IPS-18c (cell line): ENCODE data around the gene DES.
"Not testable (repeated sequence)": the region's sequence is repeated elsewhere in the genome, so short reads cannot be mapped to it uniquely, and the experiment has no call there.

ENCODE experiments used
- H3K4me3 ChIP-seq: 2 replicates; pipeline ENCODE4 v1.7.0; 2013; ENCODE audit warnings: low read depth, mild to moderate bottlenecking, low read length, moderate library complexity; ENCODE audit not compliant: insufficient read depth
- H3K9me3 ChIP-seq: one replicate; pipeline ENCODE4 v1.6.1; 2013; ENCODE audit warnings: mild to moderate bottlenecking, low read length, moderate library complexity; ENCODE audit not compliant: control insufficient read depth, insufficient read depth

DES gene

DNA sequence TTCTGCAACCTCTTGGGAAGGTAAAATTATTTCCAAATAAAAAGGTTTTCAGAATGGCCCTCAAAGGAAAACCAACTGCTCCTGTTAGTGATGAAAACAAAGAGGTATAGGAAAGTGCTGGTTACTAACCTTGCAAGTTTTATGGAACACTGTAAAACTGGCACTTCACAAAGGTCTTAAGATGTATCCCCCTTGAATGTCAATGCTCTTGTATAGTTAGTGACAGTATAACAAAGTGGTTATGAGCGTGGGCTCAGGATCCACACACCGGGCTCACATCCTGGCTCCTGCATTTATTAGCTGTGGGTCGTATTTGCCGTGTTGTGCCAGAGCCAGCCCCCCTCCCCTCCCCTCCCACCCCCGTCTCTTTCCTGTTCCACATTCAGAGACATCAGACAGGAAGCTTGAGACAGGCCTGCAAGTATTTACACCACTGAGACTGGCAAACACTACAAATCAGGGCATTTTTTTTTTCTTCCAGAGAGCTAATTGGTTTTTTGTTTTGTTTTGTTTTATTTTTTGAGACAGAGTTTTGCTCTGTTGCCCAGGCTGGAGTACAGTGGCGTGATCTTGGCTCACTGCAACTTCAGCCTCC is 21.2 kb upstream of the DES start:
- Histone ChIP-seq H3K4me3 (no peak overlapping the region), H3K9me3 (peaks cover 2% of the 10 kb centered on the region)

DNA sequence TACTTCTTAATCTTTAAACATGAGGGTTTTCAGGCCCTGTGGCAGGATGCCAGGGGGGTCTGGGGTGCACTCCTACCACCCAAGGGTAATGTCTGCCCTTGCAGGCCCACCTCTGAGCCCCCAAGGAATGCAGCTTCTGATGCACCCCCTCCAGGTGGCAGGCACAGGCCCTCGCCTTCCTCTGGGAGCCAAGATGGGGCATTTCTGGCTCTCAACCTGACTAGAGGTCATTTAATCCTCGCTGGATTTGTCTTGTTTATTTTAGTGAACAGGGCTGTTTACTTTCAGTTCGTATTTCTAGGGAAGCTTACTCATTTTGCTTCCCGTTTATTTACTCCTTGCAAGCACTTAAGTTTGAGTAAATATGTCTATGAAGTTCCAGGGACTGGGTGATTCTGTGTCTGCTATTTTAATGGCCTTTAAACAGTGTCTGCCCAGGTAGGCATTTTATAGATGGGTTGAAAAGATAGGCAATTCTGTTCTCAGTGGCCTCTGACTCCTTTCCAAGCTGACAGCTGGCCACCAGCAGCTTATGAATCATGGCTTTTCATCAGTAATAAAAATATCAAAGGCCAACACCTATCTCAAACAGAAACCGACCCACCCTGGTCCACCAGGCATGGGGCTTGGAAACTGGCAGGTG is 19.3 kb upstream of the DES start:
- no peak overlapping the region for H3K4me3 ChIP-seq
- no peaks in the 10 kb centered on the region for H3K9me3 ChIP-seq

DNA sequence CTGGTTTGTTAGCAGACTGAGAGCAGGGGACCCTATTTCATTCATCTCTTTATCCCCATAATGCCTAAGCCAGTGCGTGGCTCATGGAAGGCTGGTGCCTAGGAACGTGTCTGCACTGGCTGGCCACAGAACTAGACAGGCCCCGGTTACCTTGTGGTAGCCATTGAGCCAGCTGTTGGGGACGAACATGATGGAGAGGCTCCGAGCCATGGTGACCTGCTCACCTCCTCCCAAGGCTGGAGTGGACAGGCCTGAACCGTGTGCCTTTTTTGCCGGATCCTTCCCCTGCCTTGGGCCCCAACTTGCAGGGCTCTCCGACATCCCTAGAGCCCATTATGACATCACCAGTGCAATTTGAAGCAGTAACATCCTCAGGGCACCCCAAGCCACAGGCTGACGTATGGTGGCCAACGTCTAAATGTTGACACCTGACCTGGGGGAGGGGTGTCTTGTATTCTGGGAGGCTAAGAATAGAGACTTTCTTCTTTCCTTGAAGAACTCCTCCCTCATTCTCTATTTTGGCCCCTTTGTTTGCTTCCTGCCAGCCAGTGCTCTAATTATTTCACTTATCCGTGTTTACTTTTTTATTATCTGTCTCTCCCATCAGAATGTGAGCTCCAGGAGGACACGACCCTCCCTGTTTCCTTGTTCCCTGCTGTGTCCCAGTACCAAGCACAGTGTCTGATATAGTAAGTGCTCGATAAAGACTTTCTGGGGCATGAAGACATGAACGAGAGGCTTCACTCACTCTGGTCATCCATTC is 18.3 kb upstream of the DES start:
- Histone ChIP-seq H3K9me3 (no peaks in the 10 kb centered on the region), H3K4me3 (no peak overlapping the region)

DNA sequence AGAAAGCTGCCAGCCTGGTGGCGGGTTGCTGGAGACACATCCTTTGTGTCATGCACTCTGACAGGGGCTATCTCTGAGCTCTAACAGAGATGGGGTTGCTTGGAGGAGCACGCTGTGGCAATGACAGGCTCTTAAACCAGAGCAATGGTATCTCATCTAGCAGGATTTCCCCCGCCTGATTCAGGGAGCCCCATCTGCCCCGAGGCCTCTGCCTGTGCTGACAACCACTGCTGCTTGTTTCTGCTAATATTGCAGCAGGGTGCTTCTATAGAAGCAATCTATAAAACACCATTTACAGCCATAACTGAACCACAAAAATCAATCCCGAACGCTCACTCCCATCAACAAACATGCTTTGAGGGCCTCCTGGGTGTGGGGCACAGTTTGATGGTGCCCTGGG is 17.6 kb upstream of the DES start:
- H3K4me3 ChIP-seq = no peak overlapping the region

DNA sequence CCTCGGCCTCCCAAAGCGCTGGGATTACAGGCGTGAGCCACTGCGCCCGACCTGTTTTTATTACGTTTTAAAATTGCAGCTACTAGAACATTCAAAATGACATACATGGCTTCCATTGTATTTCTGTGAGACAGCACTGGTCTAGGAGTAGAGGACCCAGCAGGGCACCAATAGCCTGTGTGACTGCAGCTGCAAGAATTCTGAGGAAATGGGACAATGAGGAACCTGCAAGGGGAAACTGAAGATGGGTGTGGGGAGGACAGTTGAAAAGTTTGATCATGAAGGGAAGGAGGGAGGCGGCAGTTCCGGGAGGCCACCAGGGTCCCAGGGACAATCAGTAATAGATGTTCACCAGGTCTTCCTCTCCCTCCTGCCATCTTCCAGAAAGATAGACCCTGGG is 16.6 kb upstream of the DES start:
- no peak overlapping the region for H3K4me3 ChIP-seq
- H3K9me3 ChIP-seq = no peaks in the 10 kb centered on the region

More for the DNA sequence above, 17.6 kb upstream of the DES start:
- no peaks in the 10 kb centered on the region for H3K9me3 ChIP-seq

DNA sequence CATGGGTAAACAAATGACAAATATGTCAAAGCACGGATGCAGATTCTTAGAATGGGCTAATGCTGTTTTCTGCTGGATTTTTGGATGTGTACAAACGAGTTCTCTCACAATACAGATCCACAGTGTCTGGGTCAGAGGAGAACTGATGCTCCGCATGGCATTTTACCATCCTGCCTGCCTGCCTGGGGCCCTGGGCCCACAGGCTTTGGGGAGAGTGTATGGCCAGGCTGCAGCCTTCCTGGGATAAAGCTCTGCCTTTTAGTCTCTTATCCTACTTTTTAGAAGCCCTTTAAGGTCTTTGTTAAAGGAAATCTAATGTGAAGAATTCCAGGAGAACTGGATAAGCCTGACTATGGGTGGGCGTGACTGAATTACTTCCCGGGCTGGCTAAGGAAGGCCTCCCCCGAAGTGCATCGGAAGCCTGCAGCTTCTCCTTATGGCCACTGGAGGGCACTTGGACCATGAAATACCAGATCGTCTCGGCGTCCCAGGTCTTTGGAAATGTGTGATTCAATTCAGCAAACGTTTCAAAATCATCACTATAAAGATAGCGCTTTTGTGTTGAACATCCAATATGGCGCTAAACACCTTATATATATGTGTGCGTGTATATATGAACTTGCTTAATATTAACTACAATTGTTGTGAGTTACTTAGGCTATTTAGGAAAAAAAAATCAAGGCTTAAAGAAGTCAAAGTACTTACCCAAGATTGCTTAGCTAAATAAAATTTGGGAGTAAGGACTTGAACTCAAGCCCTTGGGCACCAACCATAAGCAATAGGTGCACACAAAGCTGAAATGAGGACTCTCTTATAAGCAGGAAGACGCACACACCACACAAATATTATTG is 15.3 kb upstream of the DES start:
- Histone ChIP-seq H3K4me3 (no peak overlapping the region), H3K9me3 (no peaks in the 10 kb centered on the region)

DNA sequence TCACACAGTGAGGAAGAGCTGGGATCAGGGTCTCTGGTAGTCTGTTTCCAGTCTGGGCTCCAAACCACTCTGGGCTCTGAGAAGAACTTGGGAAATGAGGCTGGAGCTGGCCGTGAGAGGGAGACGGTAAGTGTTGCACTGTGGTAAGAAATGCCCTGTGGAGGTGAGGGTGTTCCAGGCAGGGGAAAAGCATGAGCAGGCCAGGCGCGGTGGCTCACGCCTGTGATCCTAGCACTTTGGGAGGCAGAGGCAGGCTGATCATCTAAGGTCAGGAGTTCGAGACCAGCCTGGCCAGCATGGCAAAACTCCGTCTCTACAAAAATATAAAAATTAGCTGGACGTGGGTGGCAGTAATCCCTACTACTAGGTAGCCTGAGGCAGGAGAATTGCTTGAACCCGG is 14.3 kb upstream of the DES start:
- no peak overlapping the region for H3K4me3 ChIP-seq
- no peaks in the 10 kb centered on the region for H3K9me3 ChIP-seq

DNA sequence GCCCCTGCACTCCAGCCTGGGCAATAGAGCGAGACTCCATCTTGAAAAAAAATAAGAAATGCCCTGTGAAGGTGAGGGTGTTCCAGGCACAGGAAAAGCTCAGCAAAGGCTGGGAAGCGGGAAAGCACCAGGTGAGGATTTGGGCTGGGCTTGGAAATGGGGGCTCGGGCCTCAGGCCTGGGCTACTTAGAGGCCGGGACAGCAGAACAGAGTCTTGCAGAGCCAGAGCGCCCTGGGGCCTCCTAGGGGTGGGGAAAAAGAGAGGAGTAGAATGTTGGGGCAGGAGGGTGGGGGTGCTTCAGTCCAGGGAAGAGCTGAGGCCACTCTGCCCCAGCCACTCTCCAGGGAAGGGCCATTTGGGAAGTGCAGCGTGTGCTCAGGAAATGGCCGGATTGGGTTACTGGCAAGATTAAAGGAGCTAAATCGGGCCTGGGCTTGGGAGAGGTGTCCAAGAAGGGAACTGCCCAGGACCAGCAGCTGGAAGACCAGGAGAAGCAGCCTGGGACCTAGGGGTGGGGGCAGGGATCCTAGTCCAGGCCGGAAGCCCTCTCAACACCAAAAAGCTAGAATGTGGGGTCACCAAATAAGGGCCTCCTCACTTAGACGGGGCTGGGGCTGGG is 13.8 kb upstream of the DES start:
- H3K4me3 ChIP-seq = no peak overlapping the region
- no peaks in the 10 kb centered on the region for H3K9me3 ChIP-seq

DNA sequence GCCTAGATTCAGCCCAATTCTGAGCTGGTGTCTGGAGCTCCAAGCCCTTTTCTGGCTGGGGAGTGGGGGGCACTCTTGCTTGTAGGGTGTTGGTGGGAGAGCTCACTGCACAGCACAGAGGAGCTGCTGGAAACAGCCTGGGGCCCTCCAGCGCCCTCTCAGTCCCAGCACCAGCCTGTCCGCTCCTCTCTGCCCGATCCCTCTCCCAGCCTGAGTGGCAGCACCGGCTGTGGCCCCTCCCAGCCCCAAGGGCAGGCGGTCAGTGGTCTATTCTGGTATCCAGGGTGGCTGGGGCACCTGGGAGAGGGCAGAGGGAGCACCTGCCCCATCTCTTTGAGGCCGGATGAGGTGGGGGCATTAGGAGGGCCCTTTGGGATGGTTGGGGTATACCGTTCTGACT is 13.2 kb upstream of the DES start:
- Histone ChIP-seq H3K9me3 (no peaks in the 10 kb centered on the region), H3K4me3 (no peak overlapping the region)

DNA sequence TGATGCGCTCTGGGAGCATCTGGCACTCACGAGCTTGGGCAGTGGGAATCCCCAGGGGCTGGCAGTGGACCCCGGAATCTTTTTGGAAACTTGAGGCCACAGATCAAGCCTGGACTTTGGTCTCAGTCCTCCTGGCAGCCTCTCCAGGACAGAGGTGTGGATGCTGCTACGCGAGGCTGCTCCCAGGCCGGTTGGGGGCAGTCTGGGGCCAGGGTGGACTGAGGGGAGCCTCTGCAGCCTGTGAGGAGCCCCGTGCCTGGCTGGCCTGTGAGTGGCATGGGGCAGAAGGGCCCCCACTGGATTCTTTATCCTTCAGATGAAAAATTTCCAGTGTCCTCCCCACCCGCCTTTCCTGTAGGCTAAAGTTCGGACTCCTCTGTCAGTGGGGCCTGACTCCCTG is 12.7 kb upstream of the DES start:
- Histone ChIP-seq H3K4me3 (no peak overlapping the region), H3K9me3 (no peaks in the 10 kb centered on the region)

DNA sequence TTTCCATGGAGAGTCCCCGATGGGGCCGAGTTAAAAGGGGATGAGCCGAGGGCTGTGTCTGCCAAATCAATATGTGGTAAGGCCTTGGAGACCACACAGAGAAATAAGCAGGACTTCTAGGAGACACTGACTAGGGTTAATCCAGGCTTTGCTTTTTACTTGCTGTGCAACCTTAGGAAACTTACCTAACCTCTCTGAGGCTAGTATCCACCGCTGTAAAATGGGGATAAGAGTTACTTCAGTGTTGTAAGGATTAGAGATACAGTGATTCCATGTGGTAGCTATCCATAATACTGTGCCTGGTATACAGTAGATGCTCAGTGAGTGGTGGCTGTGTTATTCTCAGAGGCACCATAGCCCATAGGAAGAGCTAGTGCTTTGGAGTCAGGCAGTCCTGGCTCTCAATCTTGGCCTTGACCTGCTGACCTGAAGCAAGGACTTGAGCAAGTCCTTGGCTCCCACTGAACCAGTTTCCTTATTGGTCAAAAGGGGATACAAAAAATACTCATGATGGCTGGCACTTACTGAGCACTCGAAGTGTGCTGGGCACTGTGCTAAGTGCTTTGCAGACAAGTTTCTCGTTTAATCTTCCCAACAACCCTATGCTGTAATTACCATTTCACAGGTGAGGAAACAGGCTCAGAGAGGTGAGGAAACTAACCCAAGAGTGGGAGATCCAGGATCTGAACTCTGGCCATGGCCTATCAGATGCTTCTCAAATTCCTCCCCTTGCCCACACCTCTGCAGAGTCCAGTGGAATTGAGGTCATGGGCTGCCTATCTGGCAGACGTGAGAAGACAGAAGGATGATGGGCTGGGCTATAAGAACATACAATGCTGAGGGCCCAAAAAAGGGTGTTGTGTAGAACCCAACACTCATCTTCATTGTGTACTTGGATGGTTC is 12.0 kb upstream of the DES start:
- Histone ChIP-seq H3K9me3 (no peaks in the 10 kb centered on the region), H3K4me3 (no peak overlapping the region; the same call in 1 of the 2 replicates)

DNA sequence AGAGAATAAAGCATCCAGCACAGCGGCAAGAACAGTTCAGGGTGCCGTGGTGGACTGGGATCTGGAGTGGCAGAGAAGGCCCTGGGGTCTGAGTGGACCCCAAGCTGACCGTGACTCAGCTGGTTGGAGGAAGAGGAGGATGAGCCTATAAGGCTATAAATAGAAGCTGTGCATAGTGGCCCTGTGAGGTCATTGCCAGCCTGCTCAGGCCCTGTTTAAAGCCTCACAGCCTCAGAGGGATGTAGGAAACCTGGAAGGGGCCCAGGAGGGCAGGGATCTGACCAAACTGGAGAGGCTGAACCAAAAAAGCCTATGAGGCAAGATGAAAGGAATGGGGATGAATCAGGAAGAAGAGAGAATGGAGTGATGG is 11.3 kb upstream of the DES start:
- H3K4me3 ChIP-seq = no peak overlapping the region; the same call in 1 of the 2 replicates
- H3K9me3 ChIP-seq = no peaks in the 10 kb centered on the region

DNA sequence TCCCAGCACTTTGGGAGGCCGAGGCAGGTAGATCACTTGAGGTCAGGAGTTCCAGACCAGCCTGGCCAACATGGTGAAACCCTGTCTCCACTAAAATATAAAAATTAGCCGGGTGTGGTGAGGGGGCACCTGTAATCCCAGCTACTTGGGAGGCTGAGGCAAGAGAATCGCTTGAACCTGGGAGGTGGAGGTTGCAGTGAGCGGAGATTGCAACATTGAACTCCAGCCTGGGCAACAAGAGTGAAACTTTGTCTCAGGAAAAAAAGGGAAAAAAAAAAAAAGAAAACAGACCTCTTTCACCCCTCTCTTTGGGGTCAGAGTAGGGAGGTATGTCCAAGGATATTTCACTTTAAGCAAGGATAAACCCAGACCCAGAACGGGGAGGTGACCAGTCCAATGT is 10.8 kb upstream of the DES start:
- H3K4me3 ChIP-seq = not testable (repeated sequence)

DNA sequence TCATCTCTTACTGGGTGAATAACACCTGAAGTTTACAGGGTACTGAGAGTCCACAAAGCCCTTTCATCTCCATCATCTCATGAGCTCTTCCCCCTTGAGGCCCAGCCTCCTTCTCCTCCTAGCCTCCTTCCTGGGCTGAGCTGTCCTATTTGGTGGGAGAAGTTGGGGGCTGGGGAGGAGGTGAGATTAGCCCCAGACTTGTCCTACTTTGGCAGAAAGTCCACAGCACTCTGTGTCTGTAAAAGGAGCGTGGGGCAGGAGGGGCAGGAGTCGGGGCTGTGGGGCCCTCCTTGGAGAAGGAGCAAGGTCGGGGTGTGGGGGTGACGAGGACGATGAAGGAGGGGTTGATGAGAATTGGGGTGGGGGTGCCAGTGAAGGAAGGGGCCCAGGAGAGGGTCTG is 10.0 kb upstream of the DES start:
- no peaks in the 10 kb centered on the region for H3K9me3 ChIP-seq
- no peak overlapping the region for H3K4me3 ChIP-seq

More for the DNA sequence above, 10.8 kb upstream of the DES start:
- H3K9me3 ChIP-seq = not testable (repeated sequence)

DNA sequence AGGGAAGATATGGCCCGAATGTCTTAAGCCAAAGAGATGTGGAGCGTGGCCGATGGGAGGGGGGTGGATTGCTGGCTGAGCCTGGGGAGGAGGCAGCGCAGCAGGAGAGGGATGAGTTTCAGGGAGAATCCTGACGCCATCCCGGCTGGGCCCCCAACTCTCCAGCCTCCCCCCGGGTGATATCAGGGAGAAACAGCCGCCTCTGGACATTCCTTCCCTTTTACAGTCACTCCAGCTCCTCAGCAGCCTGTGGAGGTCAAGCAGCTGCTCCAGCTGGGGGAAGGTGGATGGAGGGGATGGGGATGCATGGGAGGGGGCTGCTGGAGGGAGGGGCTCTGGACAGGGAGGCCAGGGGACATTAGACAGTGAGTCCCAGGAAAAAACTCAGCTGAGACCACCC is 9.5 kb upstream of the DES start:
- Histone ChIP-seq H3K9me3 (no peaks in the 10 kb centered on the region), H3K4me3 (no peak overlapping the region)

DNA sequence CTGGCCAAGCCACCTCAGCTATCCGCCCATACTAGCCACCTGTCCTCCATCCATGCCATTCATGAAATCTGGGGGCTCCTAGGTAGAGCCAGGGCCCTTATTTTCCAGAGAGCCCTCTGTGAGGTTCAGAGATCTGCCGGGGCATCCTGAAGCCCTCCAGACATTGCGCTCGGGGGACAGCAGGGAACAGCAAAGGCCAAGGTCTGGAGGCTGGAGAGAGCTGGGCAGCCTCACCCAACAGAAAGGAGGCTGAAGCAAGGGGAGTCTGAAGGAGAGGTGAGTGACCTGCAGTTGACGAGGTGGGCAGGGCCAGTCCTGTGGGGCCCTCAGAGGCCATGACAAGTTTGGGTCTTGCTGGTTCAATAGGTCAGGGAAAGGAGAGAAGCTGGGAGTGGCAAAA is 8.6 kb upstream of the DES start:
- no peak overlapping the region for H3K4me3 ChIP-seq
- no peaks in the 10 kb centered on the region for H3K9me3 ChIP-seq
